ENCODE results near the gene CDH4.

Gene CDH4

DNA sequence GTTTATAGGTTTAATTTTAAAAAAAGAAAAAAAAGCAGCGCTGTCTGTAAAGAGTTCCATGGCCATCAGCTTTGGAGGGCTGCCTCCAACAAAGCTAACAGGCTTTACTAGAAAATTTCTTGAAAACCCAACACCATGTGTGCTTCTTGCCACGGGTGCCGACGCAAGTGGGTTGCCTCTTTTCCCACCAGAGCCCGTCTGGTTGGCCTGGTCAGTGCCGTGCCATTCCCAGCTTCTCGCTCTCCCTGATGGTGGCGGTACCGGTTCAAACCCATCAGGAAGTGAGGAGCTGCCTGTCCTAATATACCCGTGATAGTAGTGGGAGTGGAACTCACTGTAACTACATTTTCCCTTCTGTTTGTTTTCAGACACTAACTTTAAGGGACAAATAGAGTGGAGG lies 73.7 kb downstream of the CDH4 start:
- DNase-seq (ENCODE audit: low read depth in 2 of 2): no peak

DNA sequence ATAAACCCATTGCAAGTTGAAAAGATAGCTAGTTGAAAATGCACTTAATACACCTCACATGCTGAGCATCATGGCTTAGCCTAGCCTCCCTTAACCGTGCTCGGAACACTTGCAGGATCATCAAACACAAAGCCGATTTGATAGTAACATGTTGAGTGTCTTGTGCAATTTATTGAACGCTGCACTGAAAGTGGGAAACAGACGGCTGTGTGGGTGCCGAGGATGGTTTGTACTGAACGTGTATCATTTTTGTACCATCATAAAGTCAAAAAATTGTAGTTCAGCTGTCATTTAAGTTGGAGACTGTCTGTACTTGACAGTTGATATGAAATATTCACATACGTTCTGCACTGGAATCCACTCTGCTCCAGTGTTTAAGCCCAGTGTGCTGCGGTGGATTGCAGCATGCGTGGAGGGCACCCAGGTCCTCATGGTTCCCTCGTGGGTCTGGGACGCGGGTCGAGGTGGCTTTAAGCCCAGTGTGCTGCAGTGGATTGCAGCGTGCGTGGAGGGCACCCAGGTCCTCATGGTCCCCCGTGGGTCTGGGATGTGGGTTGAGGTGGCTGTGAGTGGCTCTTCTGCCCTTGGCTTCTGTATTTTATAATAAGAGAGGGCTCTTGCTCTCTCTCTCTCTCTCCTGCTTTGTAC lies 77.0 kb downstream of the CDH4 start:
- DNase-seq (ENCODE audit: low read depth in 2 of 2): no peak

DNA sequence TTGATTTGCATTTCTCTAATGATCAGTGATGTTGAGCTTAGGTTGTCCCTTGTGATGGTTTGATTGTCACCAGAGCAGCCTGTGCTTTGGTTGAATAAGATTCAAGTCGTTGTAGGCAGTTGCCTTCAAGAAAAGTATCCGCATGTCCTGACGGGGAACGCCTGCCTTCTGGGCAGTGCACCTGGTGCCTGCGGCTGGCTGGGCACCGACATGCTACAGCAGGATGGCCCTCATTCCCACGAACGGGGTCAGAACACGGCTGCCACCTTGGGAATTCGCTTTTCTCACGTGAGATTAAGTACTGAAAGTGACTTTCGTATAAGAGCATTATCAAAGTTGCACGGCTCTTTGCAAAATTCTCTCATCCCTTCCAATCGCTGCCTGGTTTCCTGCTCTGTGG lies 78.4 kb downstream of the CDH4 start:
- DNase-seq (ENCODE audit: low read depth in 2 of 2): no peak

DNA sequence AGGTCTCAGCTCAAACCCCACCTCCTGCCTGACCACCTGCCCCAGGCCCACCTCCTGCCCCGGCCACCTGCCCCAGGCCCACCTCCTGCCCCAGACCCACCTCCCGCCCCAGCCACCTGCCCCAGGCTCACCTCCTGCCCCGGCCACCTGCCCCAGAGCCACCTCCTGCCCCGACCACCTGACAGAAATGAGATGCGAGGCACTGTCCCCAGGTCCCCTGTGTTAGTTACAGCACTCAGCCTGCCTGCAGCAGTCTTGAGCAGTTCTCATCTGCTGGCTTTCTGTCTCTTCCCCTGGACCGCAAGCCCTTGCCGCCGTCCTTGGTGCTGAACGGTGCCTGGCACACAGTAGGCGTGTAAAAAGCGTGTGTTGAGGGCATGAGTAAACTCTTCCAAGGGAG lies 79.5 kb downstream of the CDH4 start:
- no peak for DNase-seq (ENCODE audit: low read depth in 2 of 2)

DNA sequence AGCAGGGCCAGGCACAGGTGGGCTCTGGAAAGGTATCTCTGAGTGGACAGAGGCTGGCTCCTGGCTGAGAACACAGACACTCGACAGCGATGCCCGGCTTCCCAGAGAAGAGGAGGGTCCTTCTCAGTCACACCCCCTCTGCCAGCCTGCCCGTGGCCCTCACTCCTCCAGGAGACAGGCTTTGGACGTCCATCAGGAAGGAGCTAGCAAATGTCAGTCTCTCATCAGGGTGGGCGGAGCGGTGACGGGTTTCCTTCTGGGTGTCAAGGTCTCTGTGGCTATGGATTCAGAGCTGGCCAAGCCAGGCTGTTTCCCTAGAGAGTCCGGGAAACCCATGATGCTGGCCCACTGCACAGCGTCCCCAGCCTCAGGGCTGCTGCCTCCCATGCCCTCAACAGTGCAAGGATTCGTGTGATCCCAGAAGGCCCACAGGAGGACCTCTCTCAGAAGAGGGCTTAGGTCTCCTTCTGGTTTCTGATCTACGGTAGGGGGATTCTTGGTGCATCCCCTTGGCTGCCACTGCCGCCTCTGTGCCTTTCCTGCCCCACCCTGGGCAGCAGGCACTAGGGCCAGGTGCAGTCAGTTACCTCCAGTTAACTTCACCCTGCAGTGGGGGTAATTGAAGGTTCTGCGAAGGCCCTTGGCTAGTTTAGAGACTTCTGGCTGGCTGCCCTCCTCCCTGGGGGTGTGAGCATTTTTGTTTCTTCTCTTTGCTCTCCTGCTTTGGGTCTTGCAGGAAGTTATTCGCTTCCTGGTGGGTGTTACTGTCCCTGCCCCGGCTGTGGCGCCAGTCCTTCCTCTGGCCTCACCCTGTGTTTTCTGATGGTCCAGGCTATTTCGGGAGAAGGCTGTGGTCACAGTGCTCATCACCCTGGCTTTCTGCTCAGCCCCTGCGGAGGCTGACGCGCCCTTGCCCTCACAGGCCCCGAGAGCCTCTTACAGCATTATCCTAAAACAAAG lies 80.2 kb downstream of the CDH4 start:
- DNase-seq (ENCODE audit: low read depth in 2 of 2): no peak

DNA sequence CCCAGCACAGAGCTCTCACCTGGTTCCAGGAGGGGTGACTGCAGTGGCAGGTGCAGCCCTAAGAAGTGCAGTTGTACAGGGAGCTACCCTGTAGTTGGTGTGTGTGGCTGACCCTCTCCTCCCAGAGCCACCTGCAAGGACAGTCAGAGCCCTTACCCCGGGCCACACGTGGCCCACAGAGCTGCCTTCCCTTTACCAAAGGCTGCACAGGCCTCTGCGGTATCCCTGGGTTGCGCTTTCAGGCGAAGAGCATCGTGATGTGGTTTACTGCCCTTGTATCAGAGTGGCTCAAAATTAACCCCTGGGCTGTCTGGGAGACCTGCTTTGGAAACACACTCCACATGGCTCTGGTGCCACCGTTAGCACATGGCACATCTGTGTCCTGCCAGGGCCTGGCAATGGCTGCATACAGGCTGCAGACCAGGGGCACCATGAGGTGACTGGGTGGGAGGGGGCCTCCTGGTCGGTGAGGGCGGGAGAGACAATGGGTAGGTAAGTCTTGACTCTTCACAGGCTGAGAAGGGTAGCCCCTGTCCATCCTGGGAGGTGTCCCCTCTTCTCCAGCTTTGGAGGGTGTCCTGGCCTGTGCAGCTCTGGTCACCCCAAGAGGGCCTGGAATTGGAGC lies 81.5 kb downstream of the CDH4 start:
- no peak for DNase-seq (ENCODE audit: low read depth in 2 of 2)

DNA sequence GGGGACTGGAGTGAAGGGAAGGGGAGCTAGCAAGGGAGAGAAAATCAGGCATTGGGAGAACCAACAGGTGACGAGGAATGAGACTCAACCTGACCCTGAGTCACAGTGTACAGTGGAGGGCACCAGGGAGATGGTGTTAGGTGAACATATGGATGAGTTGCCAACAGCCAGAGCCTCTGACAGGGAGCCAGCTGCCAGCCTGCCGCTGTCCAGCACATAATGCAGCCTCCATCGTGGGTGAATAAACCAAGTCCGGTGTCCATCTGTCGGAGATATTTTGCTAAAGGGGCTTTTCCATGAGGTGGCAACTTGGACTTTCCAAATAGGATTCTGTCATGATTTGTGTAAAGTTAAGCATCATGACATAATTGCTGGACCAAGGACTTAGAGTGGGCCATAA lies 88.1 kb downstream of the CDH4 start:
- DNase-seq (ENCODE audit: low read depth in 2 of 2): no peak

DNA sequence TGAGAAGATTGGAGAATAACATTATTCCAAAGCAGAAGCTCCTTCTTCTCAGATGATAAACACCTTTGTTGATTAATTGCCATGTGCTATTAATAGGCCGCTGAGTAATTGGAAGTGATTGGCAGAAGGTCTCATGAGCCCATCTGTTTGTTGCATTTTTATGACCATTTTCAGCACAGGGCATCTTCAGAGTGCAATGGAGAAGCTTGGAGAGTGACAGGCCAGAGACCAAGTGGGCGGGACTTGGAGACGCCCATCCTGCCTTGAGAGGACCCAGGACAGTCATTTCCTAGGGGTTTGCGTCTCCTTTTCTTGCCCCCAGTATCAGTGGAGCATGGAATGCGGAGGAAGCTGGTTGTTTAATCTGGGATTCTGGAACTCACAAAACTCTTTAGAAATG lies 89.5 kb downstream of the CDH4 start:
- DNase-seq (ENCODE audit: low read depth in 2 of 2): no peak

DNA sequence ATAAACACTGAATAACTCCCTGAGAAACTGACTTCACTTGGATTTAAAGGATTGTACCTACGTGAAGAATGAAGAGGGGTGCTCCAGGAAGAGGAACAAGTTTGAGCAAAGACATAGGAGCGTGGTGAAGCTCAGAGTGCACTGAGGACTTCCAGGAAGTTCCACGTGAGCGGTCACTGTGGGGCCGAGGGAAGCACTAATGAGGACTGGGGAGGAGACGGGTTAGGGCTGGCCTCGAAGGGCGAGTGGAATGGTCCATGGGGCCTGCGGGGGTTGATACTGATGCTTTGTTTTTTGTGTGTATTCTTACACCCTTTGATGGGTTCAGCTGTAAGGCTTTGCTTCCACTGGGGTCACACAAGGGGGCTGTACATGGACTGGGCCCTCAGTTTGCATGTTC lies 91.9 kb downstream of the CDH4 start:
- no peak for DNase-seq (ENCODE audit: low read depth in 2 of 2)

DNA sequence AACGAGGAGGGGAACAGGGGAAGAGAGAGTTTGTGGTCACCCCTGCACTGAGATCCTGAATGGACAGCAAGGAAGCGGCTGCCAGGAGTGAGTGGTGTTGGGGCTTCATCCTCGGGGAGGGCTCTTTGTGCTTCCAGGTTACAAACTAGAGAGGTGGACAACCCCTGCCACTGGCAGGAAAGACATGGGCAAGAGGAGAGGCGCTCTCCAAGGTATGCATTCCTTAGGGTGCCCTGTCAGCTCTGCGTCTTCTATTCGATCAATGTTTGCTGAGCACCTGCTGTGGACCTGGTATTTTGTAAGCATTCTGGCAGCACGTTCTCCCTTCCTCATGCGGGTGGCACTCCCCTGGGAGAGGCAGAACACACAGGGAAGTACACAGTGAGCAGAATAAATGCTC lies 93.6 kb downstream of the CDH4 start:
- DNase-seq (ENCODE audit: low read depth in 2 of 2): no peak

DNA sequence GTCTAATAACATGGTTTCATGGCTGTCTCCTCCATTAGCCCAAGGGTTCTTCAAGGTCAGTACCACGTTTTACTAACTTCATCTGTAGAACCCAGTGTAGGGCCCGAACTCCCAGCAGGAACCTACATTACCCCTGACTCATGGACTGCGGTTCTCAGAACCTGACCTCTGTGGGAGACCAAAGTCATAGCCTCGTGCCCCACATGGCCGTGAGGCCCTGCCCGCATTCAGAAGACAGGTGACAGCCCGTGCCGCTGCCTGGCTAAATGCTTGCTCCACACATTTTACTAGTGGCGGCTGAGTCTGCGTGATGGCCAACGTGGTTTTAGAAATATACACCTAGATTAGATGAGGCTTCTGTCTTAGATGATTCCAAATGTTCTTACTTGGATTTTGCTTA lies 94.9 kb downstream of the CDH4 start:
- DNase-seq (ENCODE audit: low read depth in 2 of 2): no peak

DNA sequence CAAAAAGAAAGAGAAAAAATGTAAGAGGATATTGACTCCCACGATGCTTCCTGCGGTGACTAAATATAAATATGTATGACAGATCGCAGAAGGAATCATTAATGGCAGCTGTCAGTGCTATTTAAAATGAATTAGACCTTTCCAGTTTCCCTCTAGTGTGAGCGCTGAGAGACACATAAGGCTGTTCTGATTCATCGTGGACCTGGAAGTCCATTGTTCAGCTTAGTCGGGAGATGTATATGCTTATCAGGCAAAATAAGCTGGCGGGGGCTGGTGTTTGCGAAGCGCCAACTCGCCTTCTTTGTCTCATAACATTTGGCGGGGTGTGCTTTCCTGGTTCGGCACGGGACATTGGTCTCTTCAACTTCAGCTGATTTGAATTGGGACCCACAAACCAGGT lies 95.4 kb downstream of the CDH4 start:
- DNase-seq (ENCODE audit: low read depth in 2 of 2): no peak

DNA sequence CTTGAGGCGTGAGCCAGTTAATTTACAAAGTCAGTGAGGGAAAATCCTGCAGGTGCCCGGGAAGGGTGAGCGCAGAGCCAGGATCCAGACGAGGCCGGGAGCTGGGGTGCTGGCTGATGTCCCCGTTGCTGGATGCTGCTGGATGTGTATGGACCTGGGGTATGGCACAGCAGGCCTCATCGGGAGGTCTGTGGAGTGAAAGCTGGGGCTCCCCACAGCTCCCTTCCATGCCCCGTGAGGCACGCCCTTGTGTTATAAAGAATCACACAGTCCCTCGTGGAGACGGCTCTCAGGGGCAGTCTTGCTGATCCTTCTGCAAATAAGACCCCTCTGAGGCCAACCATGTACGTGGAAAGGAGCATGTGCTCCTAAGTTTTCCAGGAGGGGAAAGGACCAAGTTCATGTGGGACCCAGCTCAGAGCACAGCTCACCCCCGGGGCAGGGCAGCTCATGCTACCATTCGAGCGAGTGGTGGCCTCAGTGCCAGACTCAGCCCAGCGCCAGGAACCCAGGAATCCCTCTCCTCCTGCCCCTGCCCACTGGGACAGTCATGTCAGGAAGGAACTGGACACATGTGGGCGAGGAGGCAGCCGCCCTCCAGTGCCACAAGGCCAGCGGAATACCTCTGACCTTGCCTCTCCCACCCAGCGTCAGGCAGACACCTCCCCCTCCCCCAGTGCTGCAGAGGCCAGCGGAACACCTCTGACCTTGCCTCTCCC lies 97.5 kb downstream of the CDH4 start:
- no peak for DNase-seq (ENCODE audit: low read depth in 2 of 2)

DNA sequence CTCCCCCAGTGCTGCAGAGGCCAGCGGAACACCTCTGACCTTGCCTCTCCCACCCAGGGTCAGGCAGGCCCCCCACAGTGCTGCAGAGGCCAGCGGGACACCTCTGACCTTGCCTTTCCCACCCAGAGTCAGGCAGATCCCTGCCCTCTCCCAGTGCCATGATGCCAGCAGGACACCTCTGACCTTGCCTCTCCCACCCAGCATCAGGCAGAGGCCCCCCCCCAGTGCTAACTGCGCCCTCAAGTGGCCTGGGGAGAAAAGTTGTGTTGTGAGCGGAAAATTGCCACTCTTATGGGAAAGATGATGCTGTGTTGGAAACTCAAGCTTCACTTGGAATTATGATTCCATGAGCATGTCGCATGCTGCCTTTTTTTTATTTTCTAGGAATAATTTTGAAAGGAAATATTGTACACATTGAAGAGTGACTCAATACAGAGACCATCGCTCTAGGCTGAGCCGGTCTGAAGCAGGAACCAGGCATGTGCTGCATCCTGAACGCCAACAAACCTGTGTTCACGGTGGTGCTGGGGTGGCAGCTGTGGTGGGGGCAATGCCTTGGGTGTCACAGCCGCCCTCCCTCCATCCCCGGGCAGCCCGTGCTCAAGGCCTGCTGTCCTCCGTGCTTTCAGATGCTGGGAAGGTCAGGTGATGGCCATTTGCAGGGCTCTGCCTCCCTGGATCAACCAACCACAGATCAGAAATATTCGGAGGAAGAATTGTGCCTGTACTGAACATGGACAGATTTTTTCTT lies 98.6 kb downstream of the CDH4 start:
- DNase-seq (ENCODE audit: low read depth in 2 of 2): no peak

DNA sequence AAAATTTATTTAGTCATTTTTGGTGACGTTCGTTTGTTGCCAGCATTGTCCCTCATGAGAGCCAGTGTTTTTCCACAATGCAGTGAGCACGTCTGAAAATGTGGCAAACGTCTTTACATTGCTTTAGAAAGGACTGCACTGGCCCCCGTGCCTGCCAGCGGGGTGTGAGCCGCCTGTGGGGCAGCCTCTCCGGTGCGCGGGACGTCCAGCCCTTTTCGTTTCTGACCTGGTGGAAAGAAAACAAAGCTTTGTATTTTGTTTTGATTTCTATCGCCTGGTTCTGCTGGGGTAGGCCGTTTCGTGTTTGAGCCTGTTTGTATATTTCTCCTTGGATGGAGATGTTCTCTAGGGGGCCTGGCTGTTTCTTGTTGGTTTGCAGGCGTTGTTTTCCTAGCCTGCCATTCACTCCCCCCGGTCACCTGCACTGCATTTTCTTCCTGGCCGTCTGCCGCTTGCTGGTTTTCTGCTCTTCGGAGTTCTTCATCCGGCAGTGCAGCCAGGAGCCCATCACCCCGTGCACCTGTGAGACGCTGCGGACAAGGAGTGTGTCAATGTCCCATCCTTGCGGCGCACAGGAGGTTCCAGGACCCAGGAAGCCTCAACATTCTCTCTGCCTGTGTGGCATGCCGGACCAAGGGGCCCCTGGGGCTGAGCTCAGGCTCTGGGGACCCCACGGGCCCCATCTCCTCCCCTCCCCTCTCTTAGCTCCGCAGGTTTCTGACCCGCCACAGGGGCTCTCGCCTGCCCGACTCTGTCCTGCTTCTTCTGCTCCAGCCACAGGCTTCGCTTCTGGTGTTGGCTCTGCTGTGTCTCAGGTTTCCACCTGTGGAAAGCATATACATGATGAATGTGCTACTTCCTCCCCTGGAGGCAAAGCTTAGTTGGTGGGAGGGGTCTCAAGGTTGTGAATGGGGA lies 100.5 kb downstream of the CDH4 start:
- no peak for DNase-seq (ENCODE audit: low read depth in 2 of 2)

DNA sequence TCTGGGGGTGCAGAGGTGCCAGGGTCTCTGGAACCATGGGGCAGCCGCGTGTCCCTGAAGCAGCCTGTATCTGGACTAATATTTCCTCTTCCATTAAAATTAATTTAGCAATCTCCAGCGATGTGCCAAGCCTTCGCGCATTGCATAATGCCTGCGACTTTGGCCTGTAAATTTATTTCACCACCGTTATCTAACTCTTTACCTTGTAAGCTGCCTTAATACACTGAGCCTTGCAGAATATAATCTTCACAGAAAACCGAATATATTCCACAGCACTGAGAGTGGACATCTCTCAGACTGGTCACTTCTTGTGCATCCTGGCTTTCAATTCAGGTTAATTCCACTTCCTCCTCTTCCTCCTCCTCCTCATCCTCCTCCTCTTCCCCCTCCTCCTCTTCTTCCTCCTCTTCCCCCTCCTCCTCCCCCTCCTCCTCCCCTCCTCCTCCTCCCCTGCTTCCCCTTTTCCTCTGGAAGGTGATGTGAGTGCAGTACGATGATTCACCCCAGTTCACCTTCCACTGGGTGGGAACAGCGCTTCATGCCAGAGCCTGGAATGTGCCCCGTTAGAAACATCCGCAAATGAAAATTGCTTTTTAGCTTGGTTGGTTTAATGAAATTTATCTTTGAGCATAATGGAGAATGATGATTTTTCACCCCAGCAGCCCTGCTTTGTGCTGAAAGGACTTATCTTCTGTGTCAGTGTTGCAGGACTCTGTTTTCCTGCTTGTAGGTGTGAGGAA lies 101.4 kb downstream of the CDH4 start:
- no peak for DNase-seq (ENCODE audit: low read depth in 2 of 2)

DNA sequence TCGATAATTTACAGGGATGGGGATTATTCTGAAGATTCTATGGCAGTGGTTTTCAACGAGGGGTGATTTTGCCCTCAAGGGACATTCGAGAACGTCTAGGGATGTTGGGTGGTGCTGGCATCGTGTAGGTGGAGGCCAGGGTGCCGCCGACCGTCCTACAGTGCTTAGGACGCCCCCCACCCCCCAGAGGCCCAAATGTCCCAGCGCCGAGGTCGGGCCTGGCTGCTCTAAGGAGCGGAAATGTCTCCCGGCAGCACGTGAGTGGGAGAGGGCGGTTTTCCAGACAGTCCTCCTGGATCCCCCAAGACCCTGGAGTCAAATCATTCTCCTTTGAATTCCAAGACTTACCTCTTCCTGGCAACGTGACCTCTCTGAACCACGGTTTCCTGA lies 101.9 kb downstream of the CDH4 start:
- no peak for DNase-seq (ENCODE audit: low read depth in 2 of 2)

DNA sequence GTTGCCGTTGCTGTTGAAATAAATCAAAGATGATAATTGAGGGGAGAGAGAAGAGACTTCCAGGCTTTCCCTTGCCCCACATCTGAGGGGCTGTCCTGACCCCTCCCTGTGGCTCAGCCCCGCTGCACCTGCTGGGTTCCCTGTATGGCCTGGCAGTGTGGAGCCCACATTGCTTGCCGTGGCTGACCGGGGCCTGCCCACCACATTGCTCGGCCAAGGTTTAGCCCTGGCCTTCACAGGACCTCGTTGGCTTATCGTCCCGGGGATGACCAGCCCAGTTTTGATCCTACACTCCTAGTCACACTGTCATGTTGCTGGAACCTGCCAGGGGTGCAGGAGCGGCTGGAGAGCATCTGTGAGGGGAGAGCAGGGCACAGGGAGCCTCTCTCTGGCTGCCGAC lies 102.4 kb downstream of the CDH4 start:
- DNase-seq (ENCODE audit: low read depth in 2 of 2): no peak

DNA sequence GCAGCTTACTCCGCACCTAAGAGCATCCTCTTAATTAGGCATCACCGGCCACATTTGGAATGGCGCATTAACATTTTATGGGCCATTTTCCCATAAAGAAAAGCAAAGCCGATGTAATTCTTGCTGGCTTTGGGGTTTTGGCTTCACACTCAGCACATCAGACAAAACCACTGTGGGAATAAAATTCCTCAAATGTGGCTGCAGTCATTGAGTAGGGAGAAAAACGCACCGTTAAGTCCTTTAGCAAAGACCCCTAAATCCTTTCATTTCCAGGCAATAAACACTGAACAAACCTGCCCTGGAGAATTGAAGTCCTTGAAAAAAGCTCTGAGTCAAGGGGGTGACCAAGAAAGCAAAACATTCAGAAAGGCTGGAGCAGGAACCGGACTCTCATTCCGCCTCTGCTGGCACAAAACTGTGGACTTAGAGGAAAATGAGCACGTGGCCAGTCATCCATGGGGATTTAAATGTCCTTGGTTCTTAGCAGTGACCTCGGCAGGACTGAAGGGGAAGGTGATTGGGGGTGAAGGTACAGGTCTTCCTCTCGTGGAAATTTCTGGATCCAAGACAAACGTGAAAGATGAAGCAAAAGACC lies 102.9 kb downstream of the CDH4 start:
- no peak for DNase-seq (ENCODE audit: low read depth in 2 of 2)
